Ishikawa (cell line): ENCODE results near the gene C2CD3.

Source experiments
- CREB1 ChIP-seq: IDR thresholded peaks from 2 replicates; pipeline ENCODE4 v1.6.1; 2012; ENCODE audit warnings: low read depth
- EP300 ChIP-seq: IDR thresholded peaks from 2 replicates; pipeline ENCODE4 v1.6.1; 2012; ENCODE audit warnings: borderline replicate concordance
- TEAD4 ChIP-seq: IDR thresholded peaks from 2 replicates; pipeline ENCODE4 v1.6.1; 2012
- YY1 ChIP-seq: IDR thresholded peaks from 2 replicates; pipeline ENCODE4 v1.6.1; 2012; ENCODE audit warnings: low read depth
- TF ChIP-seq, protein P1 (sequence below): IDR thresholded peaks from 2 replicates; pipeline ENCODE4 v1.6.1; 2012

DNA sequence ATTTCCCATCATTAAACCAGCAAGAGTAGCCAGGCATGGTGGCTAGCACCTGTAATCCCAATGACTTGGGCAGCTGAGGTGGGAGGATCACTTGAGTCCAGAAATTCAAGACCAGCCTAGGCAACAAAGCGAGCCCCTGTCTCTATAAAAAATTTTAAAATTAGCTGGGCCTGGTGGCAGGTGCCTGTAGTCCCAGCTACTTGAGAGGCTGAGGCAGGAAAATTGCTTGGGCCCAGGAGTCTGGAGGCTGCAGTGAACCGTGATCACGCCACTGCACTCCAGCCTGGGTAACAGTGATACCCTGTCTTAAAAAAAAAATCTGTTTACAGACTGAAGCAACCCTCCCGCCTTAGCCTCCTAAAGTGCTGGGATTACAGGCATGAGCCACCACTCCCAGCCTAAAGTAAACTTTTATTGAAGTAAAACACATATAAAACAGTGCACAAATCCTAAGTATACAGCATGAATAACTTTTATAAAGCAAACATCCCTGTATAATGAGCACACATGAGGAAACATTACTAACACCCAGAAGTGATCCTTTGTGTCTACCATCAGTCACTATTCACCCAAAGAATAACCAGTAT, 174.5 kb downstream of the C2CD3 start:
- TF ChIP-seq TEAD4 (no peak), EP300 (no peak), CREB1 (no peak), YY1 (no peak)
- TF ChIP-seq, protein P1, sequence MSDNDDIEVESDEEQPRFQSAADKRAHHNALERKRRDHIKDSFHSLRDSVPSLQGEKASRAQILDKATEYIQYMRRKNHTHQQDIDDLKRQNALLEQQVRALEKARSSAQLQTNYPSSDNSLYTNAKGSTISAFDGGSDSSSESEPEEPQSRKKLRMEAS, result no peak
